Measurements from ENCODE around the gene STX4. TPM values are rescaled to one million over a fixed set of nuclear protein-coding genes. Genes with fewer than 3 reads are reported as not detected.

STX4 gene
- total RNA-seq, 1 donor from 2014 or later, result 48.0 TPM

GRCh38 chr16:30986129-30986991 lies 47.0 kb upstream of the STX4 start:
- peaks cover 9% of the 10 kb centered on the region for H3K4me1 Mint-ChIP-seq (ENCODE audit: low read depth)
- H3K27me3 Mint-ChIP-seq (ENCODE audit: low read depth), result no peaks in the 10 kb centered on the region
- H3K36me3 Mint-ChIP-seq (ENCODE audit: low read depth), result peaks cover 4% of the 10 kb centered on the region
- TF ChIP-seq CTCF (IDR thresholded peaks at IDR 0.05), result no peak
- H3K9me3 Mint-ChIP-seq (ENCODE audit: low read depth), result no peaks in the 10 kb centered on the region
- no peak overlapping the region for H3K27ac Mint-ChIP-seq (ENCODE audit: unreplicated experiment)
- H3K4me3 Mint-ChIP-seq (ENCODE audit: unreplicated experiment), result no peak overlapping the region
- DNase-seq (ENCODE audit: low spot score), result no peak

GRCh38 chr16:30987581-30988190 lies 45.7 kb upstream of the STX4 start:
- H3K27me3 Mint-ChIP-seq (ENCODE audit: low read depth), result no peaks in the 10 kb centered on the region
- no peak overlapping the region for H3K27ac Mint-ChIP-seq (ENCODE audit: unreplicated experiment)
- H3K36me3 Mint-ChIP-seq (ENCODE audit: low read depth), result peaks cover under 1% of the 10 kb centered on the region
- no peak for TF ChIP-seq CTCF (IDR thresholded peaks at IDR 0.05)
- H3K4me1 Mint-ChIP-seq (ENCODE audit: low read depth), result peaks cover 9% of the 10 kb centered on the region
- no peak overlapping the region for H3K4me3 Mint-ChIP-seq (ENCODE audit: unreplicated experiment)
- H3K9me3 Mint-ChIP-seq (ENCODE audit: low read depth), result no peaks in the 10 kb centered on the region
- no peak for DNase-seq (ENCODE audit: low spot score)

DNA sequence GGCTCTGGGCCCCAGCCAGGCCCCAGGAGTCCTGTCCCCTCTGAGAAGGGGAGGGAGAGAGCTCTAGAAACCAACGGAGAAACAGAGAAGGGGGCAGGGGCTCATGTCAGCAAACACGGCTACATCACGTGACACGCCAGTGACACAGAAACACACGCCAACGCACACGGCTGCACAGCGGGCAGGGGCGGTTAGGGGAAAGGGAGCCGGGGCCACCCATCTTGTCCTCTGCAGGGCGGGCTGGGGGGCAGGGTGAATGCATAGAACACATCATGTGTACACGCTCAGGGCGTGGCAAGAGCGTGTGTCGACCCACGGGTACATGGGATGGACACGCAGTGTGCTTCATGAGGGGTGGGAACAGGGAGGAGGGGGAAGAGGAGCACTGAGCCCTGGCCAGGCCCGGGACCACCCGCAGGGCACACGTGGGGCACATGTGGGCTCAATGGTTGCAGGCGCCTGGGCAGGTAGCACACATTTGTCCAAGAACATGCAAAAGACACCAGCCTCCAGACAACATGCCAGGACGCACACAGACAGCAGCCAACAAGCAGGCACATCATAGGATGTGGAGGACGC lies 43.8 kb upstream of the STX4 start:
- no peak for DNase-seq (ENCODE audit: low spot score)
- no peaks in the 10 kb centered on the region for H3K36me3 Mint-ChIP-seq (ENCODE audit: low read depth)
- H3K4me3 Mint-ChIP-seq (ENCODE audit: unreplicated experiment), result no peak overlapping the region
- H3K9me3 Mint-ChIP-seq (ENCODE audit: low read depth), result no peaks in the 10 kb centered on the region
- peaks cover 9% of the 10 kb centered on the region for H3K4me1 Mint-ChIP-seq (ENCODE audit: low read depth)
- H3K27me3 Mint-ChIP-seq (ENCODE audit: low read depth), result no peaks in the 10 kb centered on the region
- no peak for TF ChIP-seq CTCF (IDR thresholded peaks at IDR 0.05)
- no peak overlapping the region for H3K27ac Mint-ChIP-seq (ENCODE audit: unreplicated experiment)

- no peak for TF ChIP-seq CTCF (IDR thresholded peaks at IDR 0.05)
- no peaks in the 10 kb centered on the region for H3K27me3 Mint-ChIP-seq (ENCODE audit: low read depth)
- no peaks in the 10 kb centered on the region for H3K36me3 Mint-ChIP-seq (ENCODE audit: low read depth)
- H3K4me3 Mint-ChIP-seq (ENCODE audit: unreplicated experiment), result no peak overlapping the region
- H3K9me3 Mint-ChIP-seq (ENCODE audit: low read depth), result no peaks in the 10 kb centered on the region
- no peak overlapping the region for H3K27ac Mint-ChIP-seq (ENCODE audit: unreplicated experiment)
- no peak for DNase-seq (ENCODE audit: low spot score)
- peaks cover 7% of the 10 kb centered on the region for H3K4me1 Mint-ChIP-seq (ENCODE audit: low read depth)
Observed at GRCh38 chr16:30990105-30990504, 43.3 kb upstream of the STX4 start.

GRCh38 chr16:30991052-30991451 lies 42.3 kb upstream of the STX4 start:
- Mint-ChIP-seq H3K4me3 (ENCODE audit: unreplicated experiment) (no peak overlapping the region), H3K4me1 (ENCODE audit: low read depth) (no peaks in the 10 kb centered on the region), H3K36me3 (ENCODE audit: low read depth) (no peaks in the 10 kb centered on the region), H3K27ac (ENCODE audit: unreplicated experiment) (no peak overlapping the region), H3K27me3 (ENCODE audit: low read depth) (no peaks in the 10 kb centered on the region), H3K9me3 (ENCODE audit: low read depth) (no peaks in the 10 kb centered on the region)
- TF ChIP-seq CTCF (IDR thresholded peaks at IDR 0.05), result no peak
- no peak for DNase-seq (ENCODE audit: low spot score)
